ENCODE measurements around the gene AANAT. TPM values are rescaled to one million over a fixed set of nuclear protein-coding genes. Genes with fewer than 3 reads are reported as not detected.
A peak's percentile ranks its signal among the peaks of the same experiment; 100 is the strongest.
"Not testable (repeated sequence)": the region's sequence is repeated elsewhere in the genome, so short reads cannot be mapped to it uniquely, and the experiment has no call there.

The AANAT gene
- total and polyA plus RNA-seq, 3 donors from 2014 or later = 2.0 to 4.4 (median 4.3) TPM

DNA sequence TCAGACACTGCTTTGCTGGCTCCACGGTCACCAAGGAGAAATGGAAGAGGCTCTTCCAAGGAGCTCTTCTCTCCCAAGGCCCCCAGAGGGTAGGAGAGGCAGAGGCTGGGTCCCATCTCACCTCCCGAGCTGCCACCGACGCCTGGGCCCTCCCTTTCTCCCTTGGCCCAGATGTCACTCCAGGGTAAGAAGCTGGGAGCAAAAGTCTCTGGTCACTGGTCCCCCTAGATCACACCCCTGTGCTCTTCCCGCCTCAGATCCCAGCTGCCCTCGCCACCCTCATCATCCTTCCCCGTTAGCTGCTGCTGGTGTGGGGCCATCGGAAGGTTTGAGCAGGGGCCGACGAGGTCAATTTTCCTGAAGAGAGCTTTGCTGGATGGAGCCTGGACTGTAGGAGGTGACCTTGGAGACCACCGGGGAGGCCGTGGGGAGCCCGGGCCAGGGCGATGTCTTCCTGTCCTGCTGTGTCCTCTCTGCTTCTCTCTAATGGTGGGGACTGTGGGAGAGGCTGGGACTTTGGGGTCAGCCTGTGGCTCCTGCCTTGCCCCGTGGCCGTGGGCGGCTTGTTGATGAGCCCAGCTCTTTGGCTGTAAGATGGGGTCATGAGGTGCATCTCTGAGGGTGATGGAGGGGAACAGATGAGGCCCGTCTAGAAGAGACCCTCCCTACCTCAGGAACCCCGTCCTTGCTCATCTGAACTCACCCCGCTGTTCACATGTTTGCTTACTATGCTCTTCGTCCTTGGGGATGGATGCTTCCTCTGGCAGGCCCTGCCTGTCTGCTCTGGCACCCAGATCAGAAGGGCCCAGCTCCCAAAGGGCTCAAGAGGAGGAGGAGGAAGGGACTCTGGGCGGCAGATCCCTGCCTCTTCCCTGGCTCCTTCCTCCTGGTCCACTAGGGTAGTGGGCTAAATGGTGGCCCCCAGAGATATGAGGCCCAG is 45.2 kb downstream of the AANAT start:
- Histone ChIP-seq H3K27ac (no peak overlapping the region), H3K4me3 (no peak overlapping the region), H3K36me3 (ENCODE audit: low read depth, missing control alignments) (no peaks in the 10 kb centered on the region), H3K27me3 (no peaks in the 10 kb centered on the region), H3K4me1 (peaks cover 2% of the 10 kb centered on the region), H3K9me3 (no peaks in the 10 kb centered on the region)
- no peak for TF ChIP-seq POLR2A (IDR thresholded peaks at IDR 0.05)
- no peak for DNase-seq
- intact Hi-C loops (cut with DNase I; ENCODE audit: low total_unique reads) = no loop called here
- 82 to 84% methylated on average over 15 to 22 of the region's 22 CpGs for WGBS, 2 donors

GRCh38 chr17:76513306-76513692 is 45.9 kb downstream of the AANAT start:
- DNase-seq = no peak
- intact Hi-C loops (cut with DNase I; ENCODE audit: low total_unique reads) = no loop called here
- TF ChIP-seq CTCF (IDR thresholded peaks at IDR 0.05) (no peak), POLR2A (IDR thresholded peaks at IDR 0.05) (no peak)
- Histone ChIP-seq H3K9me3 (no peaks in the 10 kb centered on the region), H3K27ac (no peak overlapping the region), H3K4me3 (no peak overlapping the region), H3K36me3 (ENCODE audit: low read depth, missing control alignments) (no peaks in the 10 kb centered on the region), H3K27me3 (no peaks in the 10 kb centered on the region), H3K4me1 (peaks cover 2% of the 10 kb centered on the region)
- WGBS, 2 donors = 73 to 78% methylated on average over 6 of the region's 6 CpGs

- 91 to 95% methylated on average over 6 of the region's 6 CpGs for WGBS, 2 donors
- H3K27me3 ChIP-seq; intact Hi-C loops (cut with DNase I; ENCODE audit: low total_unique reads); H3K9me3 ChIP-seq; H3K4me3 ChIP-seq; DNase-seq; H3K36me3 ChIP-seq (ENCODE audit: low read depth, missing control alignments); H3K27ac ChIP-seq; H3K4me1 ChIP-seq: not testable (repeated sequence)
Observed at GRCh38 chr17:76514355-76514754, 47.0 kb downstream of the AANAT start.

DNA sequence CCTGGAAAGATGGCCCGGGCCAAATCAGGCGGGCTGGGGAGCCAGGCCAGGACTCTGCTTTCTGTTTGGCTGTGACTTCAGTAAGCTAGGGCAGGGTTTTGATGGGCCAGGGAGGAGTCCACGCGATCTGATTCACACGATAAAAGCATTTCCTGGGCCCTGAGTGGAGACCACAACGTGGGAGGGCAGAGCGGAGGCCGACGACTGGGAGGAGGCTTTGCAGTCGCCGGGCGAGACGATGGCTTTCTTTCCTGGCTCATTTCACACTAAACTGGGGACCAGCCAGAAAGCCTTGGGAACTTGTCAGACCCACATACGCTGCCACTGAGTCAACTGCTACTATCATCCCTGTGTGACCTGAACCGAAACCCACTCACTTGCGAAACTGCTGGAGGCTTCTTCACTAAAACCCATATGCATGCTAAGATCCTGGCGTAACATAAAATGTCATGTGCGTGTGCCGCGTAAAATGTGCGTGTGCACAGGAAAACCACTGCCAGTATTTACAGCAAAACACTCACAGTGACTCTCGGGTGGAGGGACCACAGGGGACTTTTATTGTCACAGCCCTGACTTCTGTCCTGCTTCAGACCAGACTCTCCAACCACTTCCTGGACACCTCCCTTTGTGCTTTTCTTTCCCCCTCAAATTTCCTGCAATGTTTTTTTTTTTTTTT is 48.0 kb downstream of the AANAT start:
- intact Hi-C loops (cut with DNase I; ENCODE audit: low total_unique reads) = no loop called here
- Histone ChIP-seq H3K27ac (peak overlapping the region; percentile 63 to 79), H3K4me3 (no peak overlapping the region), H3K36me3 (ENCODE audit: low read depth, missing control alignments) (no peaks in the 10 kb centered on the region), H3K27me3 (no peaks in the 10 kb centered on the region), H3K4me1 (peaks cover 2% of the 10 kb centered on the region), H3K9me3 (no peaks in the 10 kb centered on the region)
- no peak for TF ChIP-seq POLR2A (IDR thresholded peaks at IDR 0.05)
- TF ChIP-seq CTCF (IDR thresholded peaks at IDR 0.05) = no peak
- peak; percentile 67 for DNase-seq
- 54 to 55% methylated on average over 22 of the region's 22 CpGs for WGBS, 2 donors

DNA sequence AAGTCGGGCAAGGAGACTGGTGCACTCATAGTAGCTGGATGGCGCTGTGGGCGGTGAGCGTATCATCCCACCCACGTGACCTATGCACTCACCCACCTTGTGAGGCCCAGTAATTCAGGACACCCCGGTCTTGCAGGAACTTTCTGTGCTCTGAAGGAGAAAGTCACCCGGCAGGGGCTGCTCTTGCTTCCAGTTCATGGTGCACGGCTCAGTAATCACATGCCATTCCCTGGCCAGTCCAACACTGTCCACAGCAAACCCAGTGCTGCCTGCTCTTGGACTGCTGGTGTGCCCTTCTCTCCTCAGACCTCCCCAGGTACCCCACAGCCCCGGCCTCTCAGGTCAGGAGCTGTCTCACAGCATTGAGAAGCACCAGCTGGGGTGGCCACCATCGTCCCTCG is 50.2 kb downstream of the AANAT start:
- intact Hi-C loops (cut with DNase I; ENCODE audit: low total_unique reads) = no loop called here
- no peaks in the 10 kb centered on the region for H3K27me3 ChIP-seq
- H3K9me3 ChIP-seq = no peaks in the 10 kb centered on the region
- no peak for TF ChIP-seq POLR2A (IDR thresholded peaks at IDR 0.05)
- H3K4me3 ChIP-seq = no peak overlapping the region
- DNase-seq = no peak
- no peak overlapping the region for H3K27ac ChIP-seq
- H3K36me3 ChIP-seq (ENCODE audit: low read depth, missing control alignments) = no peaks in the 10 kb centered on the region
- H3K4me1 ChIP-seq = peaks cover 2% of the 10 kb centered on the region
- 78 to 83% methylated on average over 8 to 11 of the region's 11 CpGs for WGBS, 2 donors
